ENCODE results near the gene TRPV5.

Gene TRPV5

GRCh38 chr7:142910031-142910433 is 23.5 kb downstream of the TRPV5 start:
- no peak for DNase-seq (ENCODE audit: low read depth in 2 of 3, low spot score in 1 of 3)

DNA sequence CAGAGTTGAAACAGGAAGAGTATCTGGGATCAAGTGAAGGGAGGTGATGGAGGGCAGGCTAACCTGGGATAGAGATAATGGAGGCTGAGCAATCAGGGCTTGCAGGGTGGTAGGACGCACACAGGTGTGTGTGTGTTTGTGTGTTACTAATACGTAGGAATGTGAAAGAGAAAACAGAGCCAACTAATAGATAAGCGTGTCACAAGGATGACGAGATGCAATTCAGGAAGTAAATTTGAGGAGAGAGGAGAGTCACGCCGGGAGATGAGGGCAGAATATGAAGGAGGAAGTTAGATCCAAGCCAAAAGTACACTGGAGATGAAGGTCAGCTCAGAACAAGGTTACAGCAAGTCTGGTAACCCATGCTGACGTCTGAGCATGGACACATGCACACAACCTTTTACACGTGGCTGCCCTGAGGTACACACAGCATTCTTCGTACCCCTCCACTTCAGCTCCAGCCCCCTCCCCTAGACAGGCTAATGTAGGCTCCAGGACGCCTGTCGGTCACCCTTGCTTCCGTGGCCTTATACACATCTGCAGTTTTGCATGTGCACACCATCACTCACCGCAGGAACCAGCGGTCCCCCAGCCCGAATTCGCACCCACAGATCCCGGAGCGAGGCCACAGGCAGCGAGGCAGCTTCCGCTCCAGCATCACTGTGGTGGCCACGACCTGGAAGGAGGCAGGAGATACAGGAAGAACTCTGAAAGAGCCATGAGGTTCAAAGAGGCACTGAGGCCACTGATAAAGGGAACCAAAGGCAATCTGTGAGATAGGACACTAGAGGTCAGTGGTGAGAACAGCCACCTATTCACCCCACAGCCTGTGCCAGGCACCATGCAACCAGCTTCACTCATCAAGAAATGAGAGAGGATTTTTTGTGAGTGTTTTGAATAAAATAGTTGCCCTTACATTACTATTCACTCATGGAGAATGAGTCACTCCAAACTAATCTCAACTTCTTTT is 24.3 kb downstream of the TRPV5 start:
- DNase-seq (ENCODE audit: low read depth in 2 of 3, low spot score in 1 of 3), result no peak

GRCh38 chr7:142908290-142908689 is 25.3 kb downstream of the TRPV5 start:
- no peak for DNase-seq (ENCODE audit: low read depth in 2 of 3, low spot score in 1 of 3)

DNA sequence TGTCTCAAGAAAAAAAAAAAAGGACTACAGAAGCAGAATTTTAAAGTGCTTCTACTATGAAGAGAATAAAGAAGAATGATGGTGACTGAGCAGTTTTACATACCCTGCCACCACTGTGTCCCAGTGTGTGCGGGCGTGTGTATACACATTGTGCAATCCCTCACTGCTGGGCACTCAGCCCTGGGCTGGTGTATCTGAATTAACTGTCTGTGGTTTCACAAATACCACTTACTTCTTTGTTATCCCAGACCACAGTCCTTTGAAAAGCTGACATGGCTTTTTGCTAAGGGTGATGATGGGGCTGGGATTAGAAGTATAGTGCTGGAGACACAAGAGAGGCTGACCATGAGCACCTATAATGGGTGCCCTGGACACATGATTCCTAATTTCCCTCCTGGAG is 26.9 kb downstream of the TRPV5 start:
- no peak for DNase-seq (ENCODE audit: low read depth in 2 of 3, low spot score in 1 of 3)

GRCh38 chr7:142905759-142906158 is 27.8 kb downstream of the TRPV5 start:
- DNase-seq (ENCODE audit: low read depth in 2 of 3, low spot score in 1 of 3), result no peak

- DNase-seq (ENCODE audit: low read depth in 2 of 3, low spot score in 1 of 3), result no peak
Observed at GRCh38 chr7:142904128-142904527, 29.4 kb downstream of the TRPV5 start.

- DNase-seq (ENCODE audit: low read depth in 2 of 3, low spot score in 1 of 3), result no peak
Observed at GRCh38 chr7:142901426-142902259, 31.9 kb downstream of the TRPV5 start.

DNA sequence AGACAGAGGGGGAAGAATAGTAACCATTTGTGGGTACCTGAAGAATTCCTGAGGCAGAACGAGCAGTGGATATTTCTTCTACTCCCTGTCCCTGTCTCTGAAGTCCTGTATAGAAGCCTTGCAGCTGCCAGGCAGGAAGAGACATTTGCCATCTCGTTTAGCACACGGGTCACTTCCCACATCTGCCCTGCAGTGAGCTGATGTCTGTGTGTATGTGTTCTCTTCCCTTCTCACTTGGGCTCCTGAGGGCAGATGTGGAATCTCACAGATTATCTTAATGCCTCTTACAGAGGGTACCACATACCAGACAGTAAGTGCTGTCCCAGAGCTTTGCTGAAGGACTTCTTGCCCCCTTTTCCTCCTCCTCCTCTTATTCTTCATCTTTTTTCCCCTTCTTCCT is 33.9 kb downstream of the TRPV5 start:
- DNase-seq (ENCODE audit: low read depth in 2 of 3, low spot score in 1 of 3), result no peak

- no peak for DNase-seq (ENCODE audit: low read depth in 2 of 3, low spot score in 1 of 3)
Observed at GRCh38 chr7:142898377-142899170, 35.0 kb downstream of the TRPV5 start.

DNA sequence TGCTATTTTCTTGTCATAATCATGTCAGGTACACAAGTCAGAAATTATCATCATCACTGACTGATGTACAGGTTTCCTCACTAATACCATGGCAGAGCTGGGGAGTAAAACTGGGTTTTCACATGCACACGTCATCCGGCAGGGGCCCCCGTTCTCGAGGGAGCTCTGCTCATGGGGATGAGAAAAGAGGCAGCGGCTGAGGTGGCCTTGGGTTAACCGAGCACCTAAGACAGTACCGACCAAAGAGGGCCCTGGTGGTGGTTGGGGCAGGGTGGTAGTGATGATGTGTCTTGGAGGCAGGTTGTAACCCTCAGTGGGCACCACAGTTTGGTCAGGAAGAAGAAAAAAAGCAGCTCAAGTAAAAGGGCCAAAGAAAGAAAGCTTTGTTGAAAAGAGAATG is 35.9 kb downstream of the TRPV5 start:
- no peak for DNase-seq (ENCODE audit: low read depth in 2 of 3, low spot score in 1 of 3)

DNA sequence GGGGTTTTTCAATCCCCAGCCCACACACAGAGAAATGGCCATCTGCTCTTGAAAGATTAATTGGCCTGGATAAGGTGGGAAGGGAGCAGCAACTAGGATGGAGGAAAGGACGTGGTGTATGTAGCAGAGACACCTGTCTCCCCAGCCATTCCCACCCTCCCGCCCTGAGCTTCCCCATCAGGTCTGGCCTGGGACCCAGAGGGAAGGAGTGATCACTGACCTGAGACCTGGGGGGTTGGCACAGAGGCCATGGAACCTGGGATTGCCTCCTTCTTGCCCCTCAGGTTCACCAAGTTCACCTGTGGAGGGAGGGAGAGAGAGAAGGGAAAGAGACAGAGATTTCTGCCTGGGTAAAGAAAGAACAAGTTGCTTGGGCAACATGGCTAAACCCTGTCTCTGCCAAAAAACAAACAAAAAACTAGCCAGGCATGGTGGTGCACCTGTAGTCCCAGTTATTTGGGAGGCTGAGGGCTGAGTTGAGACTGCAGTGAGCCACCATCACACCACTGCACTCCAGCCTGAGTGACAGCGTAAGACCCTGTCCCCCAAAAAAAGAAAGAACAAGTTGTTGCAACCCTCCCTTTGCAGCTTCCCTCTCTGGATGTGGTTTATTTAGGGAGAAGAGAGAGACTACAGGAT is 36.7 kb downstream of the TRPV5 start:
- DNase-seq (ENCODE audit: low read depth in 2 of 3, low spot score in 1 of 3), result no peak

- DNase-seq (ENCODE audit: low read depth in 2 of 3, low spot score in 1 of 3), result no peak
Observed at GRCh38 chr7:142896151-142896550, 37.4 kb downstream of the TRPV5 start.

DNA sequence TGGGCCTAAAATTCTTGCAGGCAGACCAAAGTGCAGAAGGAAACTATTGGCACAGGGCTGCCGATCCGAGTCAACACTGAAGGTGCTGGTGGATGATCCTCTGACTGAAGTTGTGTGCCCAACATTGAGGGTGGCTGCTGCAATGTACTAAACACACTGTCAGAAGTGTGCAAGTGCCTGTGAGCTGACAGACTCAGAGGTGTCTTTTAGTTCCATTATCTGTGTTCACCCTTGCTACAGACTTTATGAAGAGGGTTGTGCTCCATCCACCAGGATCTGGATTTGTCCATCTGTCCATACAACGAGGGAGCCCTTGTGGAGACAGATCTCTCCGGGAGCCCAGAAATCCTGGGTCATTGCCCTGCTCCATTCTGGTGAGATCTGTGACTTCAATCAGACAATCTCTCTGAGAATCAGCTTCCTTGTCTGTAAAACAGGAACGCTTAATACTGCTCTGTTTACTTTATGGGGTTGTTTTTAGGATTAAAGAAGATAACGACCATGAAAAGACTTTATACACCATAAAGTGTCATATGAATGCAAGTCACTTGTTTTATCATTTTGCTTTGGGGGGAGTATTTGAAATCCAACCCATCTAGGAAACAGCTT is 38.5 kb downstream of the TRPV5 start:
- no peak for DNase-seq (ENCODE audit: low read depth in 2 of 3, low spot score in 1 of 3)

DNA sequence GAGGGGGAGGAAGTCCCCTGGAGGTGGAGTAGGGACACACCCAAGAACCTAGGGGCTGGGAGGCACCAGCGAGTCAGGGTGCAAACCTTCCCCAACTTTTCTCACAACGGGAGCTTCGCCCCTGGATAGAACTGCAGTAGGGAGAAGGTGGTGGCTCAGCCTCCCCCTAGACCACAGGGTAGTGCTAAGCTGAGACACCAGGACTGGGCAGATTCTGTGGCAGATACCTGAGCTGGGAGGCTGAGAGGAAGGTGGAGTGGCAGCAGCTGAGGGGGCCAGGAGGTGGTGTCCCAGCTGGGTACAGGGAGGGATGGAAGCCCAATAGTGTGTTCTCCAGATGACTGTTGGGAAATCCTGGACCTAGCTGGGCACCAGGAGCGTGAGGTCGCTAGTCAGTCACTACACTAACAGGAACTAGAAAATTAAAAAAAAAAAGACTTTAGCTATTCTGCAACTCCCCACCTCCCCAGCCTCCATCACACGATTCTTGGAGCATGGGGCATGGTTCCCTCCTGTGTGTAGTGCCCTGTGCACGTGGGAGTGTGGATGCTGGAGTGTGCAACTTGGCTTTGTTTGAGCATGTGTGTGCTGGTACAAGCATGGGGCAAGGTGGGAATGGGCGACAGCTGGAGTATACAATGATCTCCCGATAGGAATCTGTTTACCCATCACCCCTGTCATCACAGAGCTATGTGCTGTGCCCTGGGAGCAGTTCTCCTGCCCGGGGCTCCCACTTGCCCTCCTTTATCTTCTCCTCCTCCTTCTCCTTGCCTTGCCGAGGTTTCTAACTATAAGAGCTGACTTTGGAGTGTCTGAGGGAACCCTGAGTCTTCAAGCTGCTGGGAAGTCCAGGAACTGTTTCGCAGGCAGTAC is 39.2 kb downstream of the TRPV5 start:
- DNase-seq (ENCODE audit: low read depth in 2 of 3, low spot score in 1 of 3), result no peak

DNA sequence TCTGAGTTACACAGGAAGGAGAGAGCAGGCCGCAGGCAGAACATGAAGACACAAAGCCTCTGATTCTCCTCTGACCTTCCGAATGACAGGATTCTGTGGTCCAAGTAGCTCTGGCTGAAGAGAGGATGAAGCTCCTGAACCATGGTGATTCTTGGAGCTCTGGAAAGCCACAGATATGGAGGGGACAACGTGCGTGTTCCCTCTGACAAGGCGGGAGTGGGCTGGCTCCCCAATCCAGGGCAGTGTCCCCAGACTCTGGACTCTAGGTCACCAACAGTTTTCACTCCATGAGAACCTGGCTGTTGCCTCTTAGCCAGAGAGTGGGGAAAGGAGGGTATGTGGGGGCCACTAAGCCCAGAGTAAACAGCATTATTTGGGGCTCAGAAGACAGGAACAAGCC is 40.6 kb downstream of the TRPV5 start:
- no peak for DNase-seq (ENCODE audit: low read depth in 2 of 3, low spot score in 1 of 3)

GRCh38 chr7:142891490-142892082 is 42.0 kb downstream of the TRPV5 start:
- DNase-seq (ENCODE audit: low read depth in 2 of 3, low spot score in 1 of 3), result no peak

- DNase-seq (ENCODE audit: low read depth in 2 of 3, low spot score in 1 of 3), result no peak
Observed at GRCh38 chr7:142890874-142891485, 42.6 kb downstream of the TRPV5 start.

- no peak for DNase-seq (ENCODE audit: low read depth in 2 of 3, low spot score in 1 of 3)
Observed at GRCh38 chr7:142889816-142890215, 43.7 kb downstream of the TRPV5 start.

Measured in stimulated activated CD4-positive, alpha-beta T cell treated with anti-CD3 and anti-CD28 coated beads, Interleukin-12 subunit alpha, Interleukin-12 subunit beta, amount 100 ng/mL, for 48 hours (primary cell).